OCI-LY7 (cell line): ENCODE measurements around the gene DAP. TPM values are rescaled to one million over a fixed set of nuclear protein-coding genes. Genes with fewer than 3 reads are reported as not detected.

Experiments
- BruUV-seq: library from RNA; stranded (reverse); fragments of 400-500 nt; replicated peaks from 2 replicates; lab custom pipeline; 2021; lab: Mats Ljungman, UMichigan
- CTCF ChIA-PET: fragments of 300-600 bp; sonication (Branson Sonifier 250); formaldehyde crosslinking; loops from one replicate; lab custom pipeline; 2022; ENCODE audit warnings: antibody characterized with exemption; ENCODE audit not compliant: unreplicated experiment; lab: Charles Lee
- POLR2A ChIA-PET: fragments of 300-600 bp; sonication (Branson Sonifier 250); formaldehyde crosslinking; loops from one replicate; lab custom pipeline; 2022; ENCODE audit warnings: antibody characterized with exemption; lab: Charles Lee
- DNase-seq: peaks from one replicate; pipeline ENCODE4 v3.0.0-alpha.2; 2015; ENCODE audit warnings: low spot score
- H2AFZ ChIP-seq: fragments of 200-600 bp; sonication (generic), shearing (Covaris generic); 2 replicates; pipeline ENCODE4 v1.6.1; 2014; ENCODE audit warnings: mild to moderate bottlenecking, antibody characterized with exemption, low read length, moderate library complexity
- H3K27ac ChIP-seq: fragments of 200-600 bp; sonication (generic); 2 replicates; pipeline ENCODE4 v1.5.1; 2014; ENCODE audit warnings: mixed run types, low read depth, mild to moderate bottlenecking, moderate library complexity, low read length, inconsistent platforms; ENCODE audit not compliant: poor library complexity, severe bottlenecking
- H3K36me3 ChIP-seq: fragments of 200-600 bp; sonication (generic); 2 replicates; pipeline ENCODE4 v1.6.1; 2014; ENCODE audit warnings: mild to moderate bottlenecking, antibody characterized with exemption, low read length, moderate library complexity, mixed read lengths; ENCODE audit not compliant: insufficient read depth
- H3K4me1 ChIP-seq: fragments of 200-600 bp; sonication (generic); 2 replicates; pipeline ENCODE4 v1.5.1; 2014; ENCODE audit warnings: mild to moderate bottlenecking, low read length; ENCODE audit not compliant: insufficient read depth, poor library complexity, severe bottlenecking
- H3K4me2 ChIP-seq: fragments of 200-600 bp; sonication (generic); 2 replicates; pipeline ENCODE4 v1.6.1; 2014; ENCODE audit warnings: mild to moderate bottlenecking, low read length
- H3K4me3 ChIP-seq: fragments of 200-600 bp; sonication (generic); 2 replicates; pipeline ENCODE4 v1.5.1; 2014; ENCODE audit warnings: mild to moderate bottlenecking, low read depth, low read length; ENCODE audit not compliant: poor library complexity, severe bottlenecking
- H3K79me2 ChIP-seq: fragments of 200-600 bp; sonication (generic); 2 replicates; pipeline ENCODE4 v1.6.1; 2016; ENCODE audit warnings: low read depth, mild to moderate bottlenecking, low read length, moderate library complexity, mixed read lengths; ENCODE audit not compliant: insufficient read depth
- H3K9me2 ChIP-seq: fragments of 200-600 bp; sonication (generic); 2 replicates; pipeline ENCODE4 v1.6.1; 2016; ENCODE audit warnings: mild to moderate bottlenecking, low read length, mixed read lengths; ENCODE audit not compliant: insufficient read depth
- H3K9me3 ChIP-seq: fragments of 200-600 bp; sonication (generic); 2 replicates; pipeline ENCODE4 v1.6.1; 2014; ENCODE audit warnings: mild to moderate bottlenecking, mixed run types, low read length, mixed read lengths
- H4K20me1 ChIP-seq: fragments of 200-600 bp; sonication (generic); 2 replicates; pipeline ENCODE4 v1.6.1; 2014; ENCODE audit warnings: mild to moderate bottlenecking, antibody characterized with exemption, low read length, moderate library complexity, mixed read lengths; ENCODE audit not compliant: insufficient read depth
- EZH2phosphoT487 ChIP-seq: fragments of 200-600 bp; sonication (generic); IDR thresholded peaks from 2 replicates; pipeline ENCODE4 v1.6.1; 2018; ENCODE audit warnings: low read depth, borderline replicate concordance, mild to moderate bottlenecking, mixed run types, antibody characterized with exemption, low read length, moderate library complexity, mixed read lengths
- intact Hi-C: fragments of 100-400 bp; cut with micrococcal nuclease; formaldehyde crosslinking; loops from one replicate; pipeline ENCODE4 v1.10.0; 2022; ENCODE audit not compliant: unreplicated experiment
- total RNA-seq, 2 experiments: library from RNA; depleted of rRNA in 1 of 2; stranded (reverse); fragments of >200 nt in 1 of 2; shearing (Covaris generic) in 1 of 2; gene quantifications; 2 replicates each; pipeline ENCODE4 v1.2.3, GENCODE V29; 2014 to 2022
- TF ChIP-seq, protein P1 (sequence below): fragments of 200-600 bp; sonication (generic); conservative IDR thresholded peaks from 2 replicates; pipeline ENCODE4 v1.5.1; 2014; ENCODE audit warnings: mild to moderate bottlenecking, antibody characterized with exemption, low read length, moderate library complexity, mixed read lengths

Gene DAP
- total RNA-seq, 2 experiments from 2014 or later = 21.5 to 96.1 TPM

DNA sequence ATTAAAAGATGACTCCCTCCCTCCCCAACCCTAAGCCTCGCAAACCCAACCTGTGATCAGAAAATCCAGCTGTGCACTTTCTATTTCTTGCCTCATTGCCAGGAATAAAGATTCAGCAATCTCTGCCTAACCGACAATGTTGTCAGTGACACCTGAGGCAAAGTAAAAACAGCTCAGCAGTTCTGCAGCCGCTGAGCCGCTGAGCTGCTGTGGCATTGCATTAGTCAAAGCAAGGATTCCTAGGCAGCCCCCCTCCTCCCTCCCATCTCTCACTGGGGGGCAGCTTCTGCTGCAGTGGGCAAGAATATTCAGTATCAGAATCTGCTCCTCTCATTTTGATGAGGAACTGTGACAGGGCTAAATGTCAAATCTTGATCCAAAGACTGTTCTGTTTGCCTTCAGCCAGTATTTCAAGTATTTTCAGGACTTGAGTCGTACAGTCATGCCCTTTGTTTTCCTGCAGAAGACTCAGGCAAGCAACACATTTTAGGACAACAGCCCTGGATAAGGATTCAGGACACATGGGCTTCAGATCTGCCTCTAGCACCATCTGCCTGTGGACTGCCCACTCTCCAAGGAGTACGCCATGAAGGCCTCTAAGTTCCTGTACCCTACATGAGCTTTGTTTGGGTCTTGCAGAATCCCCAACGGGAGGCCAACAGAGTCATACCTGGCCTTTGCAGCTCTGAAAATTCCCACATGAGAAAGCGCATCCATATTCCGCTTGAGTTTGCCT is 41.1 kb upstream of the DAP start:
- Histone ChIP-seq H3K79me2 (no peaks in the 10 kb centered on the region), H3K4me3 (no peak overlapping the region), H3K9me2 (no peaks in the 10 kb centered on the region), H3K4me2 (no peak overlapping the region), H2AFZ (no peak overlapping the region), H3K27ac (no peak overlapping the region), H3K9me3 (no peaks in the 10 kb centered on the region), H4K20me1 (no peaks in the 10 kb centered on the region), H3K4me1 (no peaks in the 10 kb centered on the region), H3K36me3 (no peaks in the 10 kb centered on the region)
- BruUV-seq = no TSS peak
- intact Hi-C loops = no loop called here
- TF ChIP-seq, protein P1, sequence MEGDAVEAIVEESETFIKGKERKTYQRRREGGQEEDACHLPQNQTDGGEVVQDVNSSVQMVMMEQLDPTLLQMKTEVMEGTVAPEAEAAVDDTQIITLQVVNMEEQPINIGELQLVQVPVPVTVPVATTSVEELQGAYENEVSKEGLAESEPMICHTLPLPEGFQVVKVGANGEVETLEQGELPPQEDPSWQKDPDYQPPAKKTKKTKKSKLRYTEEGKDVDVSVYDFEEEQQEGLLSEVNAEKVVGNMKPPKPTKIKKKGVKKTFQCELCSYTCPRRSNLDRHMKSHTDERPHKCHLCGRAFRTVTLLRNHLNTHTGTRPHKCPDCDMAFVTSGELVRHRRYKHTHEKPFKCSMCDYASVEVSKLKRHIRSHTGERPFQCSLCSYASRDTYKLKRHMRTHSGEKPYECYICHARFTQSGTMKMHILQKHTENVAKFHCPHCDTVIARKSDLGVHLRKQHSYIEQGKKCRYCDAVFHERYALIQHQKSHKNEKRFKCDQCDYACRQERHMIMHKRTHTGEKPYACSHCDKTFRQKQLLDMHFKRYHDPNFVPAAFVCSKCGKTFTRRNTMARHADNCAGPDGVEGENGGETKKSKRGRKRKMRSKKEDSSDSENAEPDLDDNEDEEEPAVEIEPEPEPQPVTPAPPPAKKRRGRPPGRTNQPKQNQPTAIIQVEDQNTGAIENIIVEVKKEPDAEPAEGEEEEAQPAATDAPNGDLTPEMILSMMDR = no peak
- no peak for TF ChIP-seq EZH2phosphoT487
- DNase-seq = no peak
- CTCF ChIA-PET = no interaction called here
- POLR2A ChIA-PET = interaction anchor here (0.6 kb wide), 1 partner anchor 23 kb away, joined by 3 read pairs; no protein-coding TSS in a partner anchor

DNA sequence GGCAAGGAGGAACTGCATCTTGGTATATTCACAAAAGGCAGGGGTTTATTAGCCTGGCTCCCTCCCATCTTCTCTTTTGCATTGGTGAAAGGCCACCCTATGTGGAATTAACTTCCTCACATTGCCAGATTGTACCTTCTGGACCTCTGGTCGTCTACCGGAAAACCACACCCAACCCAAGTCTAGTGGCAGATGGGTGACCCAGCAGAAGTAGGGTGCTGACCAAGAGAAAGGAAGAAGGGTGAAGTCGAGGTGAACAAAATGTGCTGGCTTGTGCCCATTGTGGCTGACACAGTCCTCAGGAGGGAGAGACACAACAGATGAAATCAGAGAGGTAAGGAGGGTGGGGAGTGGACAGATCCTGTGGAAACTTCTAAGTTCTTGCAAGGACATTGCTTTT is 39.8 kb upstream of the DAP start:
- Histone ChIP-seq H3K9me2 (no peaks in the 10 kb centered on the region), H3K4me3 (no peak overlapping the region), H3K4me2 (no peak overlapping the region), H2AFZ (no peak overlapping the region), H3K9me3 (no peaks in the 10 kb centered on the region), H3K79me2 (no peaks in the 10 kb centered on the region), H3K27ac (no peak overlapping the region), H3K4me1 (no peaks in the 10 kb centered on the region), H4K20me1 (no peaks in the 10 kb centered on the region), H3K36me3 (no peaks in the 10 kb centered on the region)
- ChIA-PET CTCF (no interaction called here), POLR2A (interaction anchor here (1.2 kb wide), 1 partner anchor 20 kb away, joined by 3 read pairs; no protein-coding TSS in a partner anchor)
- no TSS peak for BruUV-seq
- TF ChIP-seq, protein P1 = no peak
- no peak for TF ChIP-seq EZH2phosphoT487
- intact Hi-C loops = no loop called here
- DNase-seq = no peak

DNA sequence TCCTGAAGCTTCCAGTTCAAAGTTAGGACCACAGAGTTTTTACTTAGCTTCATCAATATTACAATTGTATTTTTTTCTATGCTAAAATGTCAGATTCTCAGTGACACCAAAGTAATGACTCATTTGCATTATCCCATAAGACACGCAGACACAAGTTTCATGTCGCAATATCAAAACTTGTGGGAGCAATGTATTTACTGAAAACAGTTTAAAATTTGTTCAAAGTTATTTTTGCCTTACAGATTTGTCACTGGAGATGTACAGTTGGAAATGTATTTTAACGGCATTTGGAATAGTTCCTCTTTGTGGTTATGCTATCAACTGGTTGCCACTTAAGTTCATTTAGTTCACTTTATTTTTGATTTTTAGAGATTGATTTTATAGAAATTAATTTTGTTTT is 36.2 kb upstream of the DAP start:
- H3K4me2 ChIP-seq = no peak overlapping the region
- no peaks in the 10 kb centered on the region for H3K9me3 ChIP-seq
- H2AFZ ChIP-seq = no peak overlapping the region
- H3K79me2 ChIP-seq = no peaks in the 10 kb centered on the region
- no peaks in the 10 kb centered on the region for H3K9me2 ChIP-seq
- no TSS peak for BruUV-seq
- POLR2A ChIA-PET = no interaction called here
- no peak for DNase-seq
- H3K4me3 ChIP-seq = no peak overlapping the region
- H3K36me3 ChIP-seq = no peaks in the 10 kb centered on the region
- no peaks in the 10 kb centered on the region for H4K20me1 ChIP-seq
- no peaks in the 10 kb centered on the region for H3K4me1 ChIP-seq
- no peak for TF ChIP-seq EZH2phosphoT487
- TF ChIP-seq, protein P1 = no peak
- CTCF ChIA-PET = no interaction called here
- intact Hi-C loops = no loop called here
- no peak overlapping the region for H3K27ac ChIP-seq
